ENCODE results near the gene ATP6V0A4. TPM values are rescaled to one million over a fixed set of nuclear protein-coding genes. Genes with fewer than 3 reads are reported as not detected.
A peak's percentile ranks its signal among the peaks of the same experiment; 100 is the strongest.

Gene ATP6V0A4
- total RNA-seq, 4 donors from 2014 or later = not detected

- Histone ChIP-seq H3K4me3 (no peak overlapping the region), H3K27me3 (no peaks in the 10 kb centered on the region), H3K36me3 (no peaks in the 10 kb centered on the region), H3K27ac (peak overlapping the region in 3 of 4 donors; percentile 44 to 58 (median 51)), H3K4me1 (peaks cover 0 to 3% (median 0%) of the 10 kb centered on the region in 4 donors), H3K9me3 (no peaks in the 10 kb centered on the region)
- DNase-seq = peak; percentile 46
- in situ Hi-C loops (cut with MboI; ENCODE audit: low pct_ligation_motif_present in 1 of 4, low pct_unique_long_range_greater_than_20kb in 1 of 4, low sequenced_read_pairs in 3 of 4) = no loop called here
- TF ChIP-seq CTCF (IDR thresholded peaks at IDR 0.05) (no peak), POLR2AphosphoS5 (IDR thresholded peaks at IDR 0.05) (peak in 1 of 3 donors; percentile 38), EP300 (IDR thresholded peaks at IDR 0.05; ENCODE audit: low read depth) (no peak), POLR2A (IDR thresholded peaks at IDR 0.05) (no peak)
- intact Hi-C loops (cut with DNase I; ENCODE audit: low total_unique reads) = no loop called here
- WGBS, 2 donors (ENCODE audit: low coverage in 1 of 2) = 24 to 59% methylated on average over 3 to 4 of the region's 4 CpGs
Measured at GRCh38 chr7:138669364-138669763, 128.6 kb downstream of the ATP6V0A4 start.

GRCh38 chr7:138668946-138669345 lies 129.1 kb downstream of the ATP6V0A4 start:
- Histone ChIP-seq H3K27me3 (no peaks in the 10 kb centered on the region), H3K4me3 (no peak overlapping the region), H3K27ac (peak overlapping the region in 3 of 4 donors; percentile 44 to 58 (median 51)), H3K9me3 (no peaks in the 10 kb centered on the region), H3K4me1 (peaks cover 0 to 3% (median 0%) of the 10 kb centered on the region in 4 donors), H3K36me3 (no peaks in the 10 kb centered on the region)
- intact Hi-C loops (cut with DNase I; ENCODE audit: low total_unique reads) = no loop called here
- 68% methylated on average over 3 of the region's 3 CpGs; no CpG with 5 or more reads in 1 of the 2 donors for WGBS, 2 donors (ENCODE audit: low coverage in 1 of 2)
- in situ Hi-C loops (cut with MboI; ENCODE audit: low pct_ligation_motif_present in 1 of 4, low pct_unique_long_range_greater_than_20kb in 1 of 4, low sequenced_read_pairs in 3 of 4) = no loop called here
- no peak for DNase-seq
- TF ChIP-seq EP300 (IDR thresholded peaks at IDR 0.05; ENCODE audit: low read depth) = no peak
- no peak for TF ChIP-seq POLR2A (IDR thresholded peaks at IDR 0.05)
- no peak for TF ChIP-seq POLR2AphosphoS5 (IDR thresholded peaks at IDR 0.05)
- TF ChIP-seq CTCF (IDR thresholded peaks at IDR 0.05) = no peak

GRCh38 chr7:138668229-138668596 lies 129.8 kb downstream of the ATP6V0A4 start:
- no peaks in the 10 kb centered on the region for H3K36me3 ChIP-seq
- H3K9me3 ChIP-seq = no peaks in the 10 kb centered on the region
- in situ Hi-C loops (cut with MboI; ENCODE audit: low pct_ligation_motif_present in 1 of 4, low pct_unique_long_range_greater_than_20kb in 1 of 4, low sequenced_read_pairs in 3 of 4) (no loop called here), intact Hi-C loops (cut with DNase I; ENCODE audit: low total_unique reads) (no loop called here)
- H3K4me1 ChIP-seq = peaks cover 0 to 3% (median 0%) of the 10 kb centered on the region in 4 donors
- 96% methylated on average over 2 of the region's 2 CpGs; no CpG with 5 or more reads in 1 of the 2 donors for WGBS, 2 donors (ENCODE audit: low coverage in 1 of 2)
- H3K4me3 ChIP-seq = no peak overlapping the region
- DNase-seq = no peak
- peak overlapping the region in 1 of 4 donors; percentile 51 for H3K27ac ChIP-seq
- TF ChIP-seq EP300 (IDR thresholded peaks at IDR 0.05; ENCODE audit: low read depth) = no peak
- H3K27me3 ChIP-seq = no peaks in the 10 kb centered on the region

GRCh38 chr7:138667535-138668228 lies 130.3 kb downstream of the ATP6V0A4 start:
- Histone ChIP-seq H3K9me3 (no peaks in the 10 kb centered on the region), H3K4me1 (peaks cover 0 to 3% (median 0%) of the 10 kb centered on the region in 4 donors), H3K4me3 (no peak overlapping the region), H3K36me3 (no peaks in the 10 kb centered on the region), H3K27ac (no peak overlapping the region), H3K27me3 (no peaks in the 10 kb centered on the region)
- 81 to 92% methylated on average over 5 to 6 of the region's 6 CpGs for WGBS, 2 donors (ENCODE audit: low coverage in 1 of 2)
- no peak for DNase-seq
- in situ Hi-C loops (cut with MboI; ENCODE audit: low pct_ligation_motif_present in 1 of 4, low pct_unique_long_range_greater_than_20kb in 1 of 4, low sequenced_read_pairs in 3 of 4) (no loop called here), intact Hi-C loops (cut with DNase I; ENCODE audit: low total_unique reads) (no loop called here)
- no peak for TF ChIP-seq CTCF (IDR thresholded peaks at IDR 0.05)
- no peak for TF ChIP-seq EP300 (IDR thresholded peaks at IDR 0.05; ENCODE audit: low read depth)
- no peak for TF ChIP-seq POLR2AphosphoS5 (IDR thresholded peaks at IDR 0.05)
- no peak for TF ChIP-seq POLR2A (IDR thresholded peaks at IDR 0.05)
